Measurements from ENCODE around the gene MAP3K7CL. TPM values are rescaled to one million over a fixed set of nuclear protein-coding genes. Genes with fewer than 3 reads are reported as not detected.

The MAP3K7CL gene
- total RNA-seq, 1 donor from 2014 or later = 1.2 TPM

GRCh38 chr21:29205988-29206387 lies 75.5 kb downstream of the MAP3K7CL start:
- no peak overlapping the region for H3K4me3 Mint-ChIP-seq (ENCODE audit: unreplicated experiment)
- no peak overlapping the region for H3K27ac Mint-ChIP-seq (ENCODE audit: unreplicated experiment)
- H3K4me1 Mint-ChIP-seq (ENCODE audit: low read depth, unreplicated experiment) = no peaks in the 10 kb centered on the region
- no peaks in the 10 kb centered on the region for H3K27me3 Mint-ChIP-seq (ENCODE audit: unreplicated experiment)
- peaks cover 2% of the 10 kb centered on the region for H3K9me3 Mint-ChIP-seq (ENCODE audit: unreplicated experiment)
- TF ChIP-seq CTCF (IDR thresholded peaks at IDR 0.05; ENCODE audit: partially characterized antibody, unreplicated experiment) = no peak
- no peaks in the 10 kb centered on the region for H3K36me3 Mint-ChIP-seq (ENCODE audit: unreplicated experiment)
- no peak for DNase-seq

- no peaks in the 10 kb centered on the region for H3K4me1 Mint-ChIP-seq (ENCODE audit: low read depth, unreplicated experiment)
- no peak for TF ChIP-seq CTCF (IDR thresholded peaks at IDR 0.05; ENCODE audit: partially characterized antibody, unreplicated experiment)
- H3K9me3 Mint-ChIP-seq (ENCODE audit: unreplicated experiment) = peaks cover 2% of the 10 kb centered on the region
- peaks cover 2% of the 10 kb centered on the region for H3K27me3 Mint-ChIP-seq (ENCODE audit: unreplicated experiment)
- H3K36me3 Mint-ChIP-seq (ENCODE audit: unreplicated experiment) = no peaks in the 10 kb centered on the region
- no peak for DNase-seq
- no peak overlapping the region for H3K4me3 Mint-ChIP-seq (ENCODE audit: unreplicated experiment)
- no peak overlapping the region for H3K27ac Mint-ChIP-seq (ENCODE audit: unreplicated experiment)
Measured at GRCh38 chr21:29206445-29206844, 76.0 kb downstream of the MAP3K7CL start.

DNA sequence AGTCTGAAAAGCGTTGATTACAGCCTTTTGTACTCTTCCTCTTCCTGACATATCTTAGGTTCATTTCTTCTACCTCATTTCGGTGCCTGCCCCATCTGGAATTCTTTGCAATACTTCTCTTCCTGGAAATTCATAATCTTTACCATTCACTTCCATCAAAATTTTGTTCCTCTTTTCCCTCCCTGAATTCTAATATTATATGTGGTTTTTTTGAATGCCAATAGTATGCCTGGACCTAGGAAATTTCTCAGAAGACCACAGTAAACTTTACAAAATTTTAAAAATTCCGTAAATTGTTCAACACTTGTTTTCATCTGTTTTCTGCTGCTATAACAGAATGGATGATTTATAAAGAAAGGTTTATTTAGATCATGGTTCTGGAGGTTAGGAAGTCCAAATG lies 76.8 kb downstream of the MAP3K7CL start:
- no peak for TF ChIP-seq CTCF (IDR thresholded peaks at IDR 0.05; ENCODE audit: partially characterized antibody, unreplicated experiment)
- no peak for DNase-seq
- H3K9me3 Mint-ChIP-seq (ENCODE audit: unreplicated experiment) = peaks cover 2% of the 10 kb centered on the region
- H3K27me3 Mint-ChIP-seq (ENCODE audit: unreplicated experiment) = peaks cover 2% of the 10 kb centered on the region
- H3K36me3 Mint-ChIP-seq (ENCODE audit: unreplicated experiment) = no peaks in the 10 kb centered on the region
- H3K4me1 Mint-ChIP-seq (ENCODE audit: low read depth, unreplicated experiment) = no peaks in the 10 kb centered on the region
- H3K27ac Mint-ChIP-seq (ENCODE audit: unreplicated experiment) = no peak overlapping the region
- H3K4me3 Mint-ChIP-seq (ENCODE audit: unreplicated experiment) = no peak overlapping the region

GRCh38 chr21:29208044-29208681 lies 77.7 kb downstream of the MAP3K7CL start:
- no peak overlapping the region for H3K27ac Mint-ChIP-seq (ENCODE audit: unreplicated experiment)
- H3K4me3 Mint-ChIP-seq (ENCODE audit: unreplicated experiment) = no peak overlapping the region
- no peaks in the 10 kb centered on the region for H3K36me3 Mint-ChIP-seq (ENCODE audit: unreplicated experiment)
- DNase-seq = no peak
- peaks cover 2% of the 10 kb centered on the region for H3K9me3 Mint-ChIP-seq (ENCODE audit: unreplicated experiment)
- no peak for TF ChIP-seq CTCF (IDR thresholded peaks at IDR 0.05; ENCODE audit: partially characterized antibody, unreplicated experiment)
- H3K4me1 Mint-ChIP-seq (ENCODE audit: low read depth, unreplicated experiment) = no peaks in the 10 kb centered on the region
- peaks cover 2% of the 10 kb centered on the region for H3K27me3 Mint-ChIP-seq (ENCODE audit: unreplicated experiment)

- Mint-ChIP-seq H3K27ac (ENCODE audit: unreplicated experiment) (no peak overlapping the region), H3K4me1 (ENCODE audit: low read depth, unreplicated experiment) (no peaks in the 10 kb centered on the region), H3K27me3 (ENCODE audit: unreplicated experiment) (peaks cover 2% of the 10 kb centered on the region), H3K4me3 (ENCODE audit: unreplicated experiment) (no peak overlapping the region), H3K9me3 (ENCODE audit: unreplicated experiment) (peaks cover 2% of the 10 kb centered on the region), H3K36me3 (ENCODE audit: unreplicated experiment) (no peaks in the 10 kb centered on the region)
- no peak for DNase-seq
- no peak for TF ChIP-seq CTCF (IDR thresholded peaks at IDR 0.05; ENCODE audit: partially characterized antibody, unreplicated experiment)
Measured at GRCh38 chr21:29208682-29209059, 78.2 kb downstream of the MAP3K7CL start.
